HG03469 (cell line): ENCODE data around the gene SOX13.
"Not testable (repeated sequence)": the region's sequence is repeated elsewhere in the genome, so short reads cannot be mapped to it uniquely, and the experiment has no call there.

Experiments
- ATAC-seq: cut with Tn5 transposase; IDR thresholded peaks from one replicate; pipeline ENCODE4 v1.9.1; 2021; ENCODE audit warnings: mild to moderate bottlenecking, moderate library complexity, moderate number of reproducible peaks; ENCODE audit not compliant: unreplicated experiment

SOX13 gene

GRCh38 chr1:204087181-204087892 is 14.4 kb downstream of the SOX13 start:
- no peak for ATAC-seq

- ATAC-seq: no peak
These were observed 15.1 kb downstream of the SOX13 start for GRCh38 chr1:204087893-204088528.

GRCh38 chr1:204088596-204088995 is 15.7 kb downstream of the SOX13 start:
- no peak for ATAC-seq

- no peak for ATAC-seq
These were observed 16.3 kb downstream of the SOX13 start for GRCh38 chr1:204089044-204089751.

GRCh38 chr1:204090132-204090531 is 17.2 kb downstream of the SOX13 start:
- not testable (repeated sequence) for ATAC-seq

GRCh38 chr1:204091066-204091465 is 18.2 kb downstream of the SOX13 start:
- ATAC-seq: no peak

GRCh38 chr1:204091787-204092312 is 18.9 kb downstream of the SOX13 start:
- ATAC-seq: no peak

GRCh38 chr1:204092632-204093420 is 19.9 kb downstream of the SOX13 start:
- ATAC-seq: no peak

GRCh38 chr1:204093421-204093717 is 20.5 kb downstream of the SOX13 start:
- ATAC-seq: no peak

- no peak for ATAC-seq
These were observed 20.9 kb downstream of the SOX13 start for GRCh38 chr1:204093781-204094180.

- ATAC-seq: no peak
These were observed 21.4 kb downstream of the SOX13 start for GRCh38 chr1:204094313-204094729.

GRCh38 chr1:204094856-204095634 is 22.1 kb downstream of the SOX13 start:
- ATAC-seq: no peak

- ATAC-seq: no peak
These were observed 24.0 kb downstream of the SOX13 start for GRCh38 chr1:204096931-204097330.

GRCh38 chr1:204098683-204099082 is 25.8 kb downstream of the SOX13 start:
- no peak for ATAC-seq

- ATAC-seq: not testable (repeated sequence)
These were observed 26.8 kb downstream of the SOX13 start for GRCh38 chr1:204099754-204100153.

- no peak for ATAC-seq
These were observed 29.2 kb downstream of the SOX13 start for GRCh38 chr1:204102029-204102611.

- no peak for ATAC-seq
These were observed 30.0 kb downstream of the SOX13 start for GRCh38 chr1:204102739-204103430.

GRCh38 chr1:204103431-204103741 is 30.5 kb downstream of the SOX13 start:
- no peak for ATAC-seq

GRCh38 chr1:204104331-204105130 is 31.6 kb downstream of the SOX13 start:
- ATAC-seq: no peak
